ENCODE results near the gene FRMPD2. TPM values are rescaled to one million over a fixed set of nuclear protein-coding genes. Genes with fewer than 3 reads are reported as not detected.

Gene FRMPD2
- total RNA-seq, 1 experiment from 2014 or later: 0.30 TPM

- H3K4me2 ChIP-seq (ENCODE audit: low read length): no peak overlapping the region
- H3K27me3 ChIP-seq (ENCODE audit: insufficient read depth, low read length): no peaks in the 10 kb centered on the region
- ChIA-PET POLR2A (no interaction called here), CTCF (no interaction called here), RAD21 (ENCODE audit: low non-redundant PET in 1 of 2, low total read pairs in 2 of 2, uncharacterized antibody in 2 of 2, unreplicated experiment in 2 of 2) (no interaction called here)
- DNase-seq (ENCODE audit: low read depth, low spot score) (no peak), ATAC-seq (no peak)
- intact Hi-C loops (cut with micrococcal nuclease): no loop called here
- no peak overlapping the region for H2AFZ ChIP-seq (ENCODE audit: low read depth, low read length, poor library complexity, severe bottlenecking)
- H3K4me1 ChIP-seq (ENCODE audit: control insufficient read depth in 1 of 2, insufficient read depth in 2 of 2, low read length in 2 of 2): no peaks in the 10 kb centered on the region
- no peaks in the 10 kb centered on the region for H3K79me2 ChIP-seq (ENCODE audit: insufficient read depth, low read length)
- H3K36me3 ChIP-seq (ENCODE audit: control insufficient read depth in 1 of 2, insufficient read depth in 2 of 2, low read length in 2 of 2): no peaks in the 10 kb centered on the region
- H4K20me1 ChIP-seq (ENCODE audit: insufficient read depth): no peaks in the 10 kb centered on the region
- H3K9me2 ChIP-seq (ENCODE audit: insufficient read depth): no peaks in the 10 kb centered on the region
- H3K4me3 ChIP-seq (replicated peaks in 1 of 2; ENCODE audit: low read depth in 1 of 2, low read length in 2 of 2): no peak overlapping the region
- no peak overlapping the region for H3K9ac ChIP-seq (ENCODE audit: low read length)
- no peak overlapping the region for H3K27ac ChIP-seq (ENCODE audit: low read depth, low read length)
- no TSS peak for BruUV-seq (replicated peaks)
- no peaks in the 10 kb centered on the region for H3K9me3 ChIP-seq (ENCODE audit: control insufficient read depth in 1 of 2, insufficient read depth in 1 of 2, low read depth in 1 of 2, low read length in 2 of 2)
- TF ChIP-seq EZH2 (IDR thresholded peaks at IDR 0.05) (no peak), SIN3A (IDR thresholded peaks at IDR 0.05; ENCODE audit: low read depth) (no peak), ELF1 (IDR thresholded peaks at IDR 0.05; ENCODE audit: borderline replicate concordance, low read depth) (no peak), CEBPB (IDR thresholded peaks at IDR 0.05; ENCODE audit: low read depth) (no peak), FOSL1 (IDR thresholded peaks at IDR 0.05; ENCODE audit: low read depth) (no peak), YY1 (IDR thresholded peaks at IDR 0.05; ENCODE audit: extremely low read depth, insufficient replicate concordance, low read depth, low read length) (no peak), JUND (IDR thresholded peaks at IDR 0.05) (no peak), TCF7L2 (IDR thresholded peaks at IDR 0.05; ENCODE audit: borderline replicate concordance, extremely low read depth, insufficient read depth, insufficient read length) (no peak), SP1 (IDR thresholded peaks at IDR 0.05; ENCODE audit: low read depth) (no peak), SRF (IDR thresholded peaks at IDR 0.05; ENCODE audit: low read depth) (no peak), REST (IDR thresholded peaks at IDR 0.05; ENCODE audit: low read depth) (no peak), CBX3 (IDR thresholded peaks at IDR 0.05; ENCODE audit: low read depth) (no peak), RAD21 (IDR thresholded peaks at IDR 0.05; ENCODE audit: low read depth) (no peak), ATF3 (IDR thresholded peaks at IDR 0.05) (no peak), POLR2AphosphoS5 (IDR thresholded peaks at IDR 0.05; ENCODE audit: low read depth, low read length) (no peak), ZFX (IDR thresholded peaks at IDR 0.05) (no peak), EZH2phosphoT487 (IDR thresholded peaks at IDR 0.05; ENCODE audit: borderline replicate concordance) (no peak), ZBTB33 (IDR thresholded peaks at IDR 0.05; ENCODE audit: extremely low read depth, insufficient replicate concordance, low read length) (no peak), ZNF274 (IDR thresholded peaks at IDR 0.05; ENCODE audit: low read depth, low read length) (no peak)
Observed at GRCh38 chr10:48242171-48242904, 32.2 kb downstream of the FRMPD2 start.
